Osteocyte (in vitro differentiated cells): ENCODE results near the gene CCDC106. TPM values are rescaled to one million over a fixed set of nuclear protein-coding genes. Genes with fewer than 3 reads are reported as not detected.

Experiments
- DNase-seq: peaks from one replicate; pipeline ENCODE4 v3.0.0; 2021; ENCODE audit warnings: mixed read lengths; ENCODE audit not compliant: unreplicated experiment; ENCODE audit errors: extremely low spot score
- H3K27ac Mint-ChIP-seq: one replicate; pipeline ENCODE4 v1.8.0; 2021; ENCODE audit warnings: mild to moderate bottlenecking, mixed read lengths; ENCODE audit not compliant: unreplicated experiment
- H3K27me3 Mint-ChIP-seq: one replicate; pipeline ENCODE4 v1.8.0; 2021; ENCODE audit warnings: mixed read lengths; ENCODE audit not compliant: unreplicated experiment
- H3K36me3 Mint-ChIP-seq: one replicate; pipeline ENCODE4 v1.8.0; 2021; ENCODE audit warnings: mixed read lengths; ENCODE audit not compliant: unreplicated experiment
- H3K4me1 Mint-ChIP-seq: one replicate; pipeline ENCODE4 v1.8.0; 2021; ENCODE audit warnings: mixed read lengths; ENCODE audit not compliant: unreplicated experiment
- H3K4me3 Mint-ChIP-seq: one replicate; pipeline ENCODE4 v1.8.0; 2021; ENCODE audit warnings: mild to moderate bottlenecking, moderate library complexity, mixed read lengths; ENCODE audit not compliant: unreplicated experiment
- H3K9me3 Mint-ChIP-seq: one replicate; pipeline ENCODE4 v1.8.0; 2021; ENCODE audit warnings: mixed read lengths; ENCODE audit not compliant: unreplicated experiment
- total RNA-seq: library from RNA; stranded (reverse); gene quantifications from 2 replicates; pipeline ENCODE4 v1.2.1, GENCODE V29; 2021
- TF ChIP-seq, protein P1 (sequence below): fragments of 200-600 bp; sonication (generic); IDR thresholded peaks from 2 replicates; pipeline ENCODE4 v1.5.0; 2021; ENCODE audit warnings: antibody characterized with exemption, mild to moderate bottlenecking, moderate library complexity

The CCDC106 gene
- total RNA-seq, 1 donor from 2014 or later: 25.9 TPM

DNA sequence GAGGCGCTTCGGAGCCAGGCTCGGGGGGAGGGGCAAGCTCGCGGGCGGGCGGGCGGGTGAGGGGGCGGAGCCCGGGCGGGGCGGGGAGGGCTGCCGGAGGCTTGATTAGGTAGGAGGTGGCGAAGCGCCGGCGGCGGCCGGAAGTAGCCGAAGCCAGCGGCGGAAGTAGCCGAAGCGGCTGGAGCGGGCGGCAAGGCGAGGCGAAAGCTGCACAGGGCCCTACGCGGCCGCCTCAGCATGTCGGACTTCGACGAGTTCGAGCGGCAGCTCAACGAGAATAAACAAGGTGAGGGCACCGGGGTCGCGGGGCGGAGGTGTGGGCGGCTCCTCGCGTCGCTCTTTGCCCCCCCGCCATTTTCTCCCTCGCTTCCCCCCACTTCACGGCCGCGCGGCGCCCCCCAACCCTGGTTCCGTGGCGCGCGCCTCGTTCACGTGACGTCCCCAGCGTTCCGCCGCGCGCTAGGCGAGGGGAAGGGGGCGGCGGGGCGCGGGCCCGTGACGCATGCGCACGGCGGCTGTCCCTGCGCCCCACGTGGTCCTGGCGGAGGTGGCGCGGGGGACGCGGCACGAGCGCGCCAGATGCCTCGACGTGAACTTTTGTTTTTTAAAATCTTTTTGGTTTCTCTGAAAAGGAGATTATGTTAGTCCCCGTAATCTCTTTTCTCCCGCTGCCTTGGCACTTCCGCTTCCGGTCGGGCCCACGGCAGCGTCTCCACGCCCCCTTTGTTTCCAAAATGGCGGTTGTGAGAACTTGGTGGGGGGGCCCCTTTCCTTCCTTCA is 7.0 kb downstream of the CCDC106 start, which contains the start of gene U2AF2:
U2AF2 (plus strand) TSS at position 168 of the 780 bp plus-strand sequence; CDS start at position 238, 70 bp downstream.
- Mint-ChIP-seq H3K36me3 (peaks cover 13% of the 10 kb centered on the region), H3K9me3 (no peaks in the 10 kb centered on the region), H3K27ac (peak within 1 kb of the TSS; percentile 100), H3K4me1 (peaks cover 43% of the 10 kb centered on the region), H3K27me3 (no peaks in the 10 kb centered on the region), H3K4me3 (peak within 1 kb of the TSS; percentile 96)
- peak; percentile 99 for DNase-seq
- TF ChIP-seq, protein P1, sequence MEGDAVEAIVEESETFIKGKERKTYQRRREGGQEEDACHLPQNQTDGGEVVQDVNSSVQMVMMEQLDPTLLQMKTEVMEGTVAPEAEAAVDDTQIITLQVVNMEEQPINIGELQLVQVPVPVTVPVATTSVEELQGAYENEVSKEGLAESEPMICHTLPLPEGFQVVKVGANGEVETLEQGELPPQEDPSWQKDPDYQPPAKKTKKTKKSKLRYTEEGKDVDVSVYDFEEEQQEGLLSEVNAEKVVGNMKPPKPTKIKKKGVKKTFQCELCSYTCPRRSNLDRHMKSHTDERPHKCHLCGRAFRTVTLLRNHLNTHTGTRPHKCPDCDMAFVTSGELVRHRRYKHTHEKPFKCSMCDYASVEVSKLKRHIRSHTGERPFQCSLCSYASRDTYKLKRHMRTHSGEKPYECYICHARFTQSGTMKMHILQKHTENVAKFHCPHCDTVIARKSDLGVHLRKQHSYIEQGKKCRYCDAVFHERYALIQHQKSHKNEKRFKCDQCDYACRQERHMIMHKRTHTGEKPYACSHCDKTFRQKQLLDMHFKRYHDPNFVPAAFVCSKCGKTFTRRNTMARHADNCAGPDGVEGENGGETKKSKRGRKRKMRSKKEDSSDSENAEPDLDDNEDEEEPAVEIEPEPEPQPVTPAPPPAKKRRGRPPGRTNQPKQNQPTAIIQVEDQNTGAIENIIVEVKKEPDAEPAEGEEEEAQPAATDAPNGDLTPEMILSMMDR: no peak

DNA sequence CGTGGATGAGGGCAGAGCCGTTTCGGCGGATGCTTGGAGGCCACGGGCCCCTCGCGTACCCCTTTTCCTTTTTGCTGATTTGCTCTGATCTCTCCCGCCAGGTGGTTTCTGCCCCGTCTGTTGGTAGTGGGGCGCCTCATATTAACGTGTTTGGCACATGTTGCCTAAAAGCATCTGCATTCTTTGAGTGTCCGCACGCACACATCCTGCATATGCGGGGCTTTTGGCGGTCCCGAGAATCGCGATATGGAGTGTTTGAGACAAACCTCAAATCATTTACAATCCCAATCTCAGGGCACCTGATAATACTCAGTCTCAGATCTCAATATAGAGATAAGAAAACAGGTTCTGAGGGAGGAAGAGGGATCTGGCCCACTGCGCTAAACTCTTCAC is 7.6 kb downstream of the CCDC106 start:
- H3K9me3 Mint-ChIP-seq: no peaks in the 10 kb centered on the region
- H3K4me3 Mint-ChIP-seq: peak overlapping the region; percentile 96
- peak overlapping the region; percentile 92 for H3K27ac Mint-ChIP-seq
- no peak for DNase-seq
- peaks cover 37% of the 10 kb centered on the region for H3K4me1 Mint-ChIP-seq
- TF ChIP-seq, protein P1: no peak
- no peaks in the 10 kb centered on the region for H3K27me3 Mint-ChIP-seq
- H3K36me3 Mint-ChIP-seq: peaks cover 8% of the 10 kb centered on the region

DNA sequence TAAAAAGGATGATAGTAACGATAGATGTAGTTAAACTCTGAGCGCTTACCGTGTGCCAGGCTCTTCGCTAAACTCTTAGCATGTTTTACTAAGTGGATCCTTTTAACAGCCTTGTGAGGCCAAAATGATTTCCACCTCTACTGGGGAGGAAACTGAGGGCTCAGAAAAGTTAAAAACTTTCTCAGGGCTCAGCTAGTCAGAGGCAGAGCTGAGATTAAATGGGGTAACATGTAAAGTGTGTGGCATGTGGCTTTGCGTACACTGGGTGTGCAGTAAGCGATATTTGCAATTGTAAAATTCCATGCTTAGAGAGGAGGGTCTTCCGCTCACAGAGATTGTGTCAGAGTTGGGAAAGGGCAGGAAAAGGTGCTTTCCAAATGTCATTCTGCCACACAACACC is 8.5 kb downstream of the CCDC106 start:
- DNase-seq: no peak
- Mint-ChIP-seq H3K4me3 (peak overlapping the region; percentile 96), H3K4me1 (peaks cover 34% of the 10 kb centered on the region), H3K36me3 (peaks cover 4% of the 10 kb centered on the region), H3K9me3 (no peaks in the 10 kb centered on the region), H3K27ac (peak overlapping the region; percentile 92), H3K27me3 (no peaks in the 10 kb centered on the region)
- TF ChIP-seq, protein P1: no peak

DNA sequence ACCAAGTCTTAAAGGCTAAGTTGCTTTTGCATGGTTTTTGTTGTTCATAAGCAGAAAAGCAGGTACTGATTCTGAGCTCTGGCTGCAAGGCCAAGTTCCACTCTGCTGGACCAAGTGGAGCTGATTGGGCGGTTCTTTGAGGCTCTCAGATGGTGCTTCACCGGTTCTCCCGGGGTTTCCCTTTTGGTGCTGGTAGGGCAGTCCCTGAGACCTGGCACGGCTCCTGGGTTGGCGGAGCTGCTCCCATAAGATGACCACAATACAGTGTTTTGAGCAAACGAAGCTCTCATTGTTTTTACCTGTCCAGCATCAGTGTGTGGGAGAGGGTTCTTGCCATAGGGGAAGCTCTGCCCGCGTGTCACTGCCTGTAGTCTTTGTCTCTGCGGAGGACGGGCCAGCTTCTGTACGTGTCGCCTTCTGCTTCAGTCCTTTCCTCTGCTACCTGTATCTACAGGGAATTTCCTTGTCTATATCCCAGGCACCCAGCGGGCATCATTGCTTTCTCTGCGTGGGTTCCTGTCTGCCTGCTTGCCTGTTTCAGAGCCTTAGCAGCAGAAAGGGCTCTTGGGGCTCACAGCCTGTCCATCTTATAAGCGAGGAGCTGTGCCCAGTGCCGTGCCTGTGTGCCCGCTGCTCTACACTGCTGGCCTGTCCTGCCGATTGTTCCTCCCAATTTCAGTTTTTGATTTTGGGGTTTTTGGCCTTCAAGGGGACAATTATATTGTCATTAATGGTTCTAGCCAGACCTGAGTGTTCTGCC is 9.2 kb downstream of the CCDC106 start:
- DNase-seq: no peak
- Mint-ChIP-seq H3K4me1 (peaks cover 34% of the 10 kb centered on the region), H3K27ac (no peak overlapping the region)

More for the DNA sequence above, 9.2 kb downstream of the CCDC106 start:
- no peaks in the 10 kb centered on the region for H3K27me3 Mint-ChIP-seq
- H3K4me3 Mint-ChIP-seq: peak overlapping the region; percentile 58
- H3K9me3 Mint-ChIP-seq: no peaks in the 10 kb centered on the region
- TF ChIP-seq, protein P1: no peak
- peaks cover 7% of the 10 kb centered on the region for H3K36me3 Mint-ChIP-seq
